ENCODE data around the gene STARD5.

STARD5 gene

DNA sequence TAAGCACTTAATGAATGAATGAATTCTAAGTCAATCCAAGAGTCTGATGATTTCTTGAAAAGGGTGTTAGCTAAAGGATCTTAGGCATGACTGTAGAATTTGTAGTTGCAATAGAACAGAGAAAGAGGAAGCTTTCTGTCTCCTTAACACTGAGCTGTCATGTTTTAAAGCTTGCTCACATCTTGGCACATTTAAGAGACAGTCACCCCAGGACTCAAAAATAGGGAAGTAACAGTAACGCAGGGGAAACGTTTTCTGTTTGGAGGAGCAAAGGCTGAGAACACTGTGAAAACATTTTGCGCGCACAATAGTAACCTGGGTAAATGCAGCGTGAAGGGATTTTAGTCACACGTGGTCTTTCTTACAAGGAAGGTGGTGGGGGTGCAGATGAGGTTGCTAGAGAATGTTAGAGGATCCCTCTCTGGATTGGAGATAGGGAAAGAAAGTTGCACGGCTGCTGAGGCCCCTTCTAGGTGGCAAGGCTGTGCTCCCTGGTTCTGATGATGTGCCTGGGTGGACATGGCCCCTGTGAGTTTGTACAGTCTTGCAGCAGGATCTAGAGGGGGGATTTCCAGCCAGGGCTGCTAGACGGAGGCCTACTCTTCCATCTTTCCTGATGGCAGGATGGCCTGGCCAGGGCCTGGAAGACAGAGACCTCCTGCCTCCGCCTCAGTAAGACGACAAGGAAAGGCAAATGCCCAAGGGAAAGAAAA is 12.0 kb downstream of the STARD5 start:
- no peak for DNase-seq

DNA sequence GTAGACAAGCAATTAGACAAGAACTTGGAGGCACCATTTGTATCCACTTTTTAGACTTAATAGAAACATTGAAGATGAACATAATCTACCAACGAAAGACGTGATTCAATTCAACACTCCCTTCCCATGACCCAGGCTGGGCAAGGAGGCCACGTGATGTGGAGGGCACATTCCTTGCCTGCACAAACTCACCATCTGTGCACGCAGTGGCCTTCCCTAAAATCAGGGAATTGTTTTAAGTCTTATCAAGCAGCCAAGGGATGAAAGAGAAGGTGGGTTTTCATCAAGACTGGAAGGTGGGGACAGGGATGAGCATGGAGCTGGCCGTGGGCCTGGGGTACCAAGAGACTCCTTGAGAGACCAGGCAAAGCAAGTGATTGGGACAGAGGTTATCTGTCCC is 13.5 kb downstream of the STARD5 start:
- DNase-seq: no peak

DNA sequence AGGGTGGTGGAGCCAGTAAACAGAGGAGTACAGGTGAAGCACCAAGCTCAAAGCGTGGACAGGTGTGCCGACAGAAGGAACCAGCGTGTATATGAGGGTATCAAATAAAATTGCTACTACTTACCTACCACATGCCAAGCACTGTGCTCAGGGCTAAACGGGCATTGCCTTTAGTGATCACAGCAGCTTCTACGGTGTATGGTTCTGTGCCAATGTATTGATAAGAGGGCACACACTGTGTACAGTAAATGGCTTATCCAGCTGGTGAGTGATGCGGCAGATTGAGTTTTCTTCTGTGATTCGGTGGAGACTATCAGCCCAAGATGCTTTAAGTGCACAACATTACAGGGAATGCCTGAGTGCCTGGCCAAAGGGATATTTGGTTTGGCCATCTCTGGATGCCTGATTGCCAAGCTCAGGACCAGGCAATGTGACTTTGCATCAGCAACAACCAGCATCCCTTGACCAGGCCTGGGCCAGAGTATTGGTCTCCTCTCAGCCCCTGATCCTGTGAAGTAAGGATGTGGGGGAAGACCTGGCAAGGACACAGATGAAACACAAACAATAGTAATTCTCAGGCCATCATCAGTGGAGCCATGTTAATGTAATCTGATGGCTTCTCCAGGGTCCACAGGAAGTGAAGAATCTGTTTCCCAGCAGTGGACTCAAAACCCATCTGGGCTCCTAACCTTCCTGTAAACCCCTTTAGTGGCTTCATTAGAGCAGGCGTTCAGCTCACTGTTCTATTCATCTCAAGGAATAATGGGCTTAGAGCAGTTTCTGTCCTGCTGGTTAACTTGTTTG is 14.1 kb downstream of the STARD5 start:
- DNase-seq: no peak

DNA sequence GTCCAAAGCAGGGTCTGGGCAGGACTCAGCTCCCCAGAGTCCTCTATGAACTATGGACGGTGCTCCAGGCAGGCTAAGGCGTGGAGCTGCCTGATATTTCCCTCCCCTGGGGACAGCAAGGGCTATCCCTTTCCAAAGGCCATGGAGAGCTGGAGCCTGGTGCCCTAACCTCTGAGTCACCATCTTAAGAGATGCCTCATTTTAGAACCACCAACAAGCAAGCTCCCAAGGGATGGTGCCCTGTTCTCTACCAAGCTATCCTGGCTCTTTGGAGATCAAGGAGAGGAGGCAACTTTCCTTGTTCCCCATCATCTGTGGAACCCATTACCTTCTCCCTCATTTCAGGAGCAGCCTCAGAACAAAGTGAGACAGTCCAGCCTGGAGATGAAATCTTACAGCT is 15.7 kb downstream of the STARD5 start:
- DNase-seq: no peak

DNA sequence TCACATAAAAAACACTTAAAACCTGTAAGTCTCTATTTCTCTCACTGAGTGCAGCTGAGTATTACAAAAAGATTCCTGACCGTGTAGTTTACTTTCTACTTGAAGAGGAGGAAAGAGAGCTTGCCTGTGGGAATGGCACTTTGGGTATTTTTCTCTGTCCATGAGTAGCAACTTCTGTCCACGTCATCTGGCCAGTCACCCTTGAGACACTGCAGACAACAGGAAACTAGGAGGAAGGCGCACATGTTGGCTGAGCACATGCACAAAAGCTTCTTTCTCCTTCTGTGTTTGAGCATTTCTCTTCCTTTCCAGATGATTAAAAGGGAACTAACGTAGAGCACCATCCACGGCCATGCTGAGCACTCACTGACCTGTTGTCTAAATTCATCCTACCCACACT is 19.7 kb downstream of the STARD5 start:
- no peak for DNase-seq

DNA sequence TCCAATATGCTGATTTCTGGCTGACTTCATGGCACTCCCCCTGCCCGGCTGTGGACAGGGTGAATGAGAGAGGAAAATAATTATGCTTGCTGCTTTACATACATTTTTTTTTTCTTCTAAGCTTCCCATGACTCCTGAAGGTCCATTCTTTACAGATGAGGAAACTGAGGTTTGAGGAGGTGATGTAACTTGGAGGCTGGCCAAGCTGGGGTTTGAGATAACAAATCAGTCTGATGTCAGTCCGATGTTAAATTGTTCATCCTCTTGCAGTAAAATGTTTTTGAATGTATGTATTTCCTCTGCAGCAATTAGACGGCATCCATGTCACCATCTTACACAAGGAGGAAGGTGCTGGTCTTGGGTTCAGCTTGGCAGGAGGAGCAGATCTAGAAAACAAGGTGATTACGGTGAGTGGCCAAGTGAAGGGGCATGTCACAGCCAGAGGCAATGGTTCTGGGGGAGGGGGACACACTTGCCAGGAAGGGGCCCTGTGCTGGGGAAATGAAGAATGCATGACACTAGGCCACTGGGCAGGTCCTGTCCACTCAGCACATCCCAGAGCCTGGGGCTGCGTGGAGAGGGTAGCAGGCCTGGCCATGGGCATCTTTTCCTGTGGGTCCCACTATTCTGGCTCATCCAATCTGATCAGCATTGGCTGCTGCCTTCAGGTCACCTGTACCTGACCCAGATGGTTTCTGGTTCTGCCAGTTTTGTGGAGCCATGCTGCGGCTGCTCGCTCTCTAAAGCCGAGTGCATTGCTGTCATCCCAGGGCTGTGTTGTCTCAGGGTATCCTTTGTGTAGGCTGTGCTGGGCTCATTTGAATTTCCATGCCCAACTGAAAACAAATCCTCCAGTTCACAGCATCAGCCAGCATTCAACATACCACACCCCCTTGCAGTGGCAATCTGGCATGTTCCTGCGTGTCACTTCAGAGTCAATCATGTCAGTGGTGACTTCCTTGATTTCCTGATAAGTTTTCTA is 20.4 kb downstream of the STARD5 start:
- DNase-seq: no peak

DNA sequence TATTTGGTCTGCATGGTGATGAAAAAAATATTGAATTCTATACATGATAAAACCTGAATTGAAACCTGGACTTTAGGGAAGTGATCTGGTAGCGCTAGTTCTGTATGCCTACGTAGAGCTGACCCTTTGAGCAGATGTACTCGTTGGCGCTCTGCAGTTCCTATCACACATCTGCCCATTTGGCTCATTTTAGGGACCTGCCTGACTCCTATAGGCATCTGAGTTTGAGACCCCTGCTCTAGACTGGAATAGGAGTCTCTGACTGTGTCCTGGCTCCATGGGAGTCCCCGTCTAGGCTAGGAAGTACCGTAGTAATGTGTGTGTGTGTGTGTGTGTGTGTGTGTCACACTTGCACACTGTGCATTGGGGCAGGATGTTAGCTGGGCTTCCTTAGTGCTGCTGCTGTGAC is 21.2 kb downstream of the STARD5 start:
- no peak for DNase-seq

DNA sequence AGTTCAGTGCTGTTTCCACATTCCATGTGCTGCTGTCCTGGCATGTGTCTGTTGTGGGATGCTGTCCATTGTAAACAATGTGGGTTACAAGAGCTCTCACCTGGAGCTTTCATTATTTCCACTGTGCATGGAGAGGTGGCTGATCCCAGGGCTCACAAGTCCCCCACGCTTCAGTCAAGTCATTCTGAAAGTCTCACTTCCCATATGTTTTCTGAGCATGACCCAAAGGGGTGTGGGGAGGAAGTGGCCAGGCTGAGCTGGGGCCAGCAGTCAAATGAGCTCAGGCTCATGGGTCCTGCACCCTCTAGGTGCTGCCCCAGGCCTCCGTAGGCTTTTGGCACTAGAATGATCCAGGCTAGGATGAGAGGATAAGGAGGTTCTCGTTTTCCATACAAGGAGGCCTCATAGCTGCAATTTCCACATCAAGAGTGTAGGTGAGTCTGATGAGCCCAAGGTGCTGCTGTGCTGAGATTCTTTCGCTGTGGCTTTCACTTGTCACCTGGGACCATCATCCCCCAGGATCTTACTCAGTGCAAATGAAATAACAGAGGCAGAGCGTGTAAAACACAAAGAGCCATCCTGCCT is 22.0 kb downstream of the STARD5 start:
- DNase-seq: no peak

DNA sequence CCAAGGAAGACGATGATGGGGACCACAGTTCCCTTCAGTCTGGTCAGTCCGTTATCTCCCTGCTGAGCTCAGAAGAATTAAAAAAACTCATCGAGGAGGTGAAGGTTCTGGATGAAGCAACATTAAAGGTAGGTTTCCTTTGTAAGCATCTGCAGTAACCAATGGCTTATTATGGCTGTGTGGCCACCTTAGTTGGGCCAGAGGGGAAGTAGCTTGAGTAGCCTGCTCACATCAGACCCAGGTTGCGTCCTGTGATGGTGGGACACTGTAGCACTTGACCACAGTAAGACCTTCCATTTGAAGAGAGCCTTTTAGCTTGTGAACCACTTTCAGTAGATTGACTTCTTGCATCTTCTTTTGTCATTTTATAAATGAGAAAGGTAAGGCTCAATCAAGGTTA is 22.6 kb downstream of the STARD5 start:
- DNase-seq: no peak

DNA sequence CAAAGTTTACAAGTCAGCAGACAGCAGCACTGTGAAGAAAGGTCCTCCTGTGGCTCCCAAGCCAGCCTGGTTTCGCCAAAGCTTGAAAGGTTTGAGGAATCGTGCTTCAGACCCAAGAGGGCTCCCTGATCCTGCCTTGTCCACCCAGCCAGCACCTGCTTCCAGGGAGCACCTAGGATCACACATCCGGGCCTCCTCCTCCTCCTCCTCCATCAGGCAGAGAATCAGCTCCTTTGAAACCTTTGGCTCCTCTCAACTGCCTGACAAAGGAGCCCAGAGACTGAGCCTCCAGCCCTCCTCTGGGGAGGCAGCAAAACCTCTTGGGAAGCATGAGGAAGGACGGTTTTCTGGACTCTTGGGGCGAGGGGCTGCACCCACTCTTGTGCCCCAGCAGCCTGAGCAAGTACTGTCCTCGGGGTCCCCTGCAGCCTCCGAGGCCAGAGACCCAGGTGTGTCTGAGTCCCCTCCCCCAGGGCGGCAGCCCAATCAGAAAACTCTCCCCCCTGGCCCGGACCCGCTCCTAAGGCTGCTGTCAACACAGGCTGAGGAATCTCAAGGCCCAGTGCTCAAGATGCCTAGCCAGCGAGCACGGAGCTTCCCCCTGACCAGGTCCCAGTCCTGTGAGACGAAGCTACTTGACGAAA is 24.2 kb downstream of the STARD5 start:
- no peak for DNase-seq

DNA sequence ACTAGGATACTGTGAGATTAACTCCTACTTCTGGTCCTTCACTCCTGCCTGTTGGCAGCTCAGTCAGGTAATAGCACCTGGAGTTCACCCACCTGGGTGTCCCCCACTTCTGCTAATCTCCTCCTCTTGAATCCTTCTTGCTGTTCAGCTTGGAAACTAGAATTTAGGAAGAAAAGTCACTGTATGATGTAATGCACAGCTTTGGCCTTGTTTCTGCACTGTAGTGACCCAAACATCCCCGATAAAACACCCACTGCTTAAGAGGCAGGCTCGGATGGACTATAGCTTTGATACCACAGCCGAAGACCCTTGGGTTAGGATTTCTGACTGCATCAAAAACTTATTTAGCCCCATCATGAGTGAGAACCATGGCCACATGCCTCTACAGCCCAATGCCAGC is 24.8 kb downstream of the STARD5 start:
- no peak for DNase-seq

DNA sequence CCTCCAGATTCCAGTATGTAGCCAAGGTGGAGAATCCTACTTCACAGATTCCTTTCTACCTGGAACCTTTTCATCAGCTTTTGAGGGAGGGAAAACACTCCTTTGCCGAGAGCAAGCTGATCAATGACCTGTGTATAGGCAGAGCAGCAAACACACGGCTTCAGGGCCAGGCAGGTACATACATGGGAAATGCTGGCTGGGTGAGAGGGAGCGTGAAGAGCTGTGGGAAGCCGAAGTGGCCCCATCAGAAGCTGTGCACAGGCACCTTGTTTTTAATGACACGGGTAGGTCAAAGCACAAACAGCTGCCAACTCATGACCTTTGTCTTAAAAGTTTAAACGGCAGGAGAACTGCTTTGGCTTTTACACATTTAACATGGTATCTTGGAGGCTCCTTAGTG is 25.3 kb downstream of the STARD5 start:
- no peak for DNase-seq

DNA sequence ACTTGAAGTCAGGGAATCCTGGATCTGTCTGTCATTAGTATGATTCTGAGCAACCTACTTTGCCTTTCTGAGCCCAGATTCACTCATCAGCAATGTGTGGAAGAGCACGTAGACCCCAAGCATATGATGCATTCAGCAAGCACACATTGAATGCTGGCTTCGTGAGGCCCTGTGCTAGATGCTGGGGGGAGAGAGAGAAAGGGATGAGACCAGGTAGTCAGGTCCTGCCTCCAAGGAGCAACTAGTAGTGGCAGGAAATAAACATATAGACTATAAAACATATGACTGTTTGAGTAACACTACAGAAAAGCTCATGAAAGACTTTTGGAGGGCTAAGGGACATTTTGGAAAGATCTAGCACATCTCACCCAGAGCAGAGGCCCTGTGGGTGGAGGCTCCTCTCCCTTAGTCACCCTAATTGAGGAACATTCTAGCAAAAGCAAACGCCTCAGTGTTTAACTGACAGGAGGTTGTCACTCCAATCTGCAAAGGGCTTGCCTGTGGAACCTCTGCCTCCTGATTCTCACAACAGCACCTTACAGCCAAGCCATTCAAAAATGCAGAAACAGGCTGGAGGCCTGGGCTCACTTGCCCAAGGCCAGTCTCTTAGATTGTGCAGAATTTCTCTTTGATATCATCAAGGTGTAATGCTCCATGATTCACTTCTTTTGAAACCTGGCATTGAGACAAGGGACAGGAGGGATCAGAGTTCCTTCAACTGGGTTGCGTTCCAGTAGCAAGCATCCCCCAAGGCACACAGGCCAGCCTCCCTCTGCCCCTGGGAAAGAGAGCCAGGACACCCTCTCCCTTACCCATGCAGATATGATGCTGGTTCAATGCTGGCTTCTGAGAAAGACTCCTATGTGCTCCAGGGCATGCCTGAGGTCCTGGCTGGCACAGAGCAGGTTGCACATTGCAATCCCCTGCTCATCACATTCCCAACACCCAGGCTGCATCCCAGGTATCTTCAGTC is 26.1 kb downstream of the STARD5 start:
- no peak for DNase-seq

DNA sequence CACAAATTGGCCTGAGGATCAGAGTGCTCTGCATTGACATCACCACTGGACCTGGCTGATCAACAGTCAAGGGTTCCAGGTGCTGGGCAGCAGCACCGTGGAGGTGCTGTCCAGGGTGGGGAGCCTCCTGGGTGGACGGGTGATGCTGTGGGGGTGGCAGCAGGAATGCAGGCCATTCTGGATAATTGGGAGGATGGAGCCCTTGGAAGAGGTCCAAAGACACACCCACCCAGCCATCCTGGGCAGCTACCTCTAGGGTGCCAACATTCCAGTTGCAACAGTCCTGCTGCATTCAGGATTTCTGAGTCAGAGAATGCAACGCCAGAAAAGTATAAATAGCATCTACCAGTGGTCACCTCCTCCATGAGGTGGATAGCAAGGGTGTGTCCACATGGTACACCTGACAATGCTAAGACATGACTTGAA is 26.8 kb downstream of the STARD5 start:
- no peak for DNase-seq

DNA sequence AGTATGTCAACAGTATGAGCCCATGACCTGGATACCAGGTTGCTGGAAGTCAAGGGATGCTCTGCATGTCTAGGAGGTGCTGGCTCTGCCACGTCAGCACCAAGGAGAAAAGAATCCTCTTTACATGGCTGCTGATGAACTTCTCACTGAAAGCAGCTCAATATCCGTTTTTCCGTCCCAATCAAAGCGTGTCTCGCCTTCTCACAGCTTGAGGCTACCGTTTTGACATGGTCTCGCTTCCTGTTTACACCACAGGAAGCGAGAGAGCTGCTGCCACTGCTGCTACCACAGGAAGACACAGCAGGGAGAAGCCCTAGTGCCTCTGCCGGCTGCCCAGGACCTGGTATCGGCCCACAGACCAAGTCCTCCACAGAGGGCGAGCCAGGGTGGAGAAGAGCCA is 27.3 kb downstream of the STARD5 start:
- DNase-seq: peak; percentile 40

DNA sequence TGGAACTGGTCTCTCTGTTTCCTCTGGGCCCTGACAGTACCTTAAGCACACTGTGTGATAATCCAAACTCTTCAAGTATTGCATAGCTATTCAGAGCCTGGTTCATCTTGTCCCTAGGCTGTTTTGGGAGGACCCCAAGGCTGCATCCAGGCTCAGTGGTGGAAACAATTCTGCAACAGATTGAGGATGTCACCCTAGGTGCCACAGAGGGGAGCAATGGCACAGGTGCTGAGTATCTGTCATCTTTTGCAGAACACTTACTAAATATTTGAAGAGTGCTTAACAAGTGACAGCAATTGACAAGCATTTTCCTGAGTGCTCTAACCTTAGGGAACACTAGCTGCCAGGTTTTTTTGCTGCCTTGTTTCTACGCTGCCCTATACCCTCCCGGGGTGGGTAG is 27.8 kb downstream of the STARD5 start:
- DNase-seq: no peak

DNA sequence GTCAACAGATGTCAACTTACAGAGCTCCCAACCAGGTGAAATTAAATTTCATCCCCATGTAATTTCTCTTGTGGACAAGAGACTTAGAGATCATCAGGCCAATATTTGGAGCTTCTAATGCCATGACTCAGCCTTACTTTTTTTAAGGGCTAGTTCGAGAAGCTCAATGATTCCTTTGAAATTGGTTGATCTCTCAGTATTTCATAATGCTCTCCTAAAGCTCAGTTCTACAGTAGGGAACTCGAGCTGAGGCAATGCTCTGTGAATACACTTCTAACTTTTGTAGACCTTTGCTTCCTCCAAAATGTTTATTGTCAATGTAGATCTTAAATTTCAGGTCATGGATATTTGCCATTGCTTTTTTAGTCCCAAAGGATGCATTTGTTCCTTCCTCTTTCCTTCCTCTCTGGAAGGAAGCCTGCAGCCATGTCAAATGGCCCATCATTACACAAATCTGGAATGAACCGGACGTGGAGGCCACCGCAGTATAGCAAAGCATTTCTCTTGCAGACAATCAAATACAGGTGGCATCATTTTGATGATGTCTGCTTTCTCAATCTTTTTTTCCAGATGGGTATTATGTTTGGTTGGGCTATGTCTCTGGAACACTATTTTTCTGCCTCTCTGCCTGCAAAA is 28.3 kb downstream of the STARD5 start:
- DNase-seq: no peak

DNA sequence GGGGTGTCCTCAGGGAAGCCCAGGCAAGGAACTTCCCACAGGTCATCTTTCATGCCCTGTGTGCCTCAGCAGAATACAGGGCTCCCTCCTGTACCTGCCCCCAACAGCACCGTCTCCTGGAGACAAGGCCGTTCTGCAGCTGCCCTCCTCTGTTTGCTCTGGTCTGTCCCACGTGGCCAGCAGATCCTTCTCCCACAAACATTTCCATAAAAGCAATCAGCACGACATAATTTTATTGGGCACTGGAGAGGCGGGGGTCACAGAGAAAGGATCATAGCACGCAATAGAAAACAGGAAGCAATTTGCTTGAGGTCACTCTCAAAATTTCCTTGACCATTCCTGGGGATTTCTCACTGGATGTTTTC is 29.4 kb downstream of the STARD5 start:
- no peak for DNase-seq

DNA sequence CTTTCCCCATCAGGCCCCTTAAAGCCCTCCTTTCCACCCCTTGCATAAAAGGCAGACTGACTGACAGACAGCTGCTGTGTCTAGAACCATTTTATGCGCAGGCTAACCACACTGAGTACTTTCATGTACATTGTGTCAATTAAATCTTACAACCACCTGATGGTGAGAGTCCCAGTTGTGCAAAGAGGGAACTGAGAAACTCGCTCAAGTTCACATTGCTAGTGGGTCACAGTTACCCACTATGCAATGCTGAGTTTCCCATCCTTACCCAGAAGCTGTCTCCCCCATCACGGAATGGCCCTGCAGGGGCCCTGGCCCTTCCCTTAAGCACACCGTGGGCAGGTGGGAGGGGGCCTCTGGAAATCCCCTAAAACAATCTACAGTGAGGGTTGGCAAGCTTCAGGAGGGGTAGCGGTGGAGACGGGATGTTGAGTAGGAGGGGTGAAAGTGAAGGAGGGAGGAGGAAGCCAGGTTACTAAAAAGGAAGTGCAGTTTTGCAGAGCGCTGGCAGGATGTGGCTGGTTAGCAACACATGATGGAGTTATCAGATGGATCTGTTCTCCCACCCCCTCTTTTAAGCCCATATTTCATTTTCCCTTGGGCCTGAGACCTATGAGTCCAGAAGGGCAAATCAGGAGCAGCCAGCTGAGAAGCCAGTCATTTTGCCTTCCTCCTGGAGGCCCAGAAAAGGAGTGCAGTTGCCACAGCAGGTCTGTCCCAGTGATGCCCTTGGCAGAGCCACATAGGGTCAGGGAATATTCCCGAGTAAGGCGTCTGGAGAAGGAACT is 30.0 kb downstream of the STARD5 start:
- DNase-seq: peak; percentile 55

DNA sequence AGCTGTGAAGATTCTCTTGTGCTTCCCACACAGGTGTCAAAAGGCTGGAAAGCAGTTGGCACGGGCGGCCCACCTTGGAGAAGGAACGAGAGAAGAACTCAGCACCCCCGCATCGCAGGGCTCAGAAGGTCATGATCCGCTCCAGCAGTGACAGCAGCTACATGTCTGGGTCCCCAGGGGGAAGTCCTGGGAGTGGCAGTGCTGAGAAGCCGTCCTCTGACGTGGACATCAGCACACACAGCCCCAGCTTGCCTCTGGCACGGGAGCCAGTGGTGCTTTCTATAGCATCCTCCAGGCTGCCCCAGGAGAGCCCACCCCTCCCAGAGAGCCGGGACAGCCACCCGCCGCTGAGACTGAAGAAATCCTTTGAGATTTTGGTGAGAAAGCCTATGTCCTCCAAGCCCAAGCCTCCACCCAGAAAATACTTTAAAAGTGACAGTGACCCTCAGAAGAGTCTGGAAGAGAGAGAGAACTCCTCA is 31.4 kb downstream of the STARD5 start:
- DNase-seq: peak; percentile 22

Data from effector CD8-positive, alpha-beta T cell (primary cell).